HG03354 (cell line): ENCODE results near the gene ZNF354C.

Source experiments
- ATAC-seq: cut with Tn5 transposase; IDR thresholded peaks from one replicate; pipeline ENCODE4 v1.9.1; 2021; ENCODE audit warnings: mild to moderate bottlenecking; ENCODE audit not compliant: unreplicated experiment, poor library complexity, severe bottlenecking

ZNF354C gene

GRCh38 chr5:179125789-179126505 lies 65.8 kb downstream of the ZNF354C start:
- ATAC-seq: no peak

GRCh38 chr5:179126506-179126991 lies 66.4 kb downstream of the ZNF354C start:
- no peak for ATAC-seq

- no peak for ATAC-seq
Observed at GRCh38 chr5:179127136-179128040, 67.2 kb downstream of the ZNF354C start.

GRCh38 chr5:179128041-179128365 lies 67.8 kb downstream of the ZNF354C start:
- no peak for ATAC-seq

- ATAC-seq: no peak
Observed at GRCh38 chr5:179128976-179129375, 68.8 kb downstream of the ZNF354C start.

GRCh38 chr5:179129607-179130071 lies 69.5 kb downstream of the ZNF354C start:
- no peak for ATAC-seq

- ATAC-seq: no peak
Observed at GRCh38 chr5:179130101-179130681, 70.0 kb downstream of the ZNF354C start.

- no peak for ATAC-seq
Observed at GRCh38 chr5:179131321-179131835, 71.2 kb downstream of the ZNF354C start.

- ATAC-seq: no peak
Observed at GRCh38 chr5:179131886-179132585, 71.9 kb downstream of the ZNF354C start.

GRCh38 chr5:179132586-179133355 lies 72.6 kb downstream of the ZNF354C start:
- ATAC-seq: no peak
